HepG2 (cell line): ENCODE measurements around the gene ZMYND8. TPM values are rescaled to one million over a fixed set of nuclear protein-coding genes. Genes with fewer than 3 reads are reported as not detected.
A peak's percentile ranks its signal among the peaks of the same experiment; 100 is the strongest.

Experiments
- ATAC-seq: fragments of 200-7000 bp; cut with Tn5 transposase; 3 replicates; pipeline ENCODE4 v1.9.1; 2020; ENCODE audit warnings: mild to moderate bottlenecking, moderate library complexity
- BruUV-seq: library from RNA; stranded (reverse); fragments of 400-500 nt; replicated peaks from 2 replicates; lab custom pipeline; 2021; lab: Mats Ljungman, UMichigan
- CTCF ChIA-PET: fragments of 300-600 bp; formaldehyde crosslinking; extraction: SDS; loops from one replicate; lab custom pipeline; 2021; ENCODE audit warnings: low total read pairs, inconsistent platforms, low intra/inter-chr PET ratio; lab: Yijun Ruan, JAX
- POLR2A ChIA-PET: fragments of 350-600 bp; sonication (Branson Sonifier 250); formaldehyde crosslinking; loops from one replicate; lab custom pipeline; 2020; ENCODE audit warnings: antibody characterized with exemption, inconsistent platforms; lab: Yijun Ruan, JAX
- DNase-seq: peaks from one replicate; pipeline ENCODE4 v3.0.0-alpha.2; 2015; ENCODE audit warnings: low spot score
- FAIRE-seq: peaks from 3 replicates; lab custom pipeline; 2011; peaks lifted over from hg19 to GRCh38; lab: Jason Lieb, UNC
- H2AFZ ChIP-seq: one replicate; pipeline ENCODE4 v1.6.1; 2011; ENCODE audit warnings: low read length, inconsistent platforms
- H3K27ac ChIP-seq: fragments of 300-600 bp; 3 replicates; pipeline ENCODE4 v1.8.0; 2011; ENCODE audit warnings: mixed run types, mild to moderate bottlenecking, mixed read lengths, low read length, inconsistent platforms; ENCODE audit not compliant: insufficient read depth; ENCODE audit errors: extremely low read length
- H3K27me3 ChIP-seq, 2 experiments: fragments of 200-600 bp in 1 of 2; 2 replicates in 1 of 2; 3 replicates in 1 of 2; pipeline versions ENCODE4 v1.6.0 to v1.8.0; 2011; ENCODE audit warnings: low read length in 2 of 2, mild to moderate bottlenecking in 2 of 2, moderate library complexity in 2 of 2, inconsistent platforms in 1 of 2; ENCODE audit not compliant: insufficient read depth in 2 of 2, control insufficient read depth in 1 of 2
- H3K36me3 ChIP-seq, 2 experiments: fragments of 200-600 bp in 1 of 2; replicated peaks in 1 of 2; 2 replicates in 1 of 2; 3 replicates in 1 of 2; pipeline versions ENCODE4 v1.5.1 to v1.8.0; 2011; ENCODE audit warnings: low read length in 2 of 2, inconsistent platforms in 1 of 2; ENCODE audit not compliant: insufficient read depth in 2 of 2, control insufficient read depth in 1 of 2
- H3K4me1 ChIP-seq: 2 replicates; pipeline ENCODE4 v1.5.1; 2012; ENCODE audit warnings: low read length, inconsistent platforms; ENCODE audit not compliant: insufficient read depth
- H3K4me2 ChIP-seq: 2 replicates; pipeline ENCODE4 v1.6.0; 2011; ENCODE audit warnings: low read depth, low read length, inconsistent platforms
- H3K4me3 ChIP-seq, 3 experiments: fragments of 200-600 bp in 1 of 3; sonication (generic), shearing (Covaris generic) in 1 of 3; replicated peaks in 1 of 3; 2 replicates each; pipeline ENCODE4 v1.5.1; 2011 to 2016; ENCODE audit warnings: low read length in 3 of 3, inconsistent platforms in 2 of 3, low read depth in 2 of 3, mild to moderate bottlenecking in 2 of 3, control low read depth in 1 of 3, mixed read lengths in 1 of 3; ENCODE audit not compliant: insufficient read depth in 1 of 3
- H3K79me2 ChIP-seq: one replicate; pipeline ENCODE4 v1.6.1; 2011; ENCODE audit warnings: low read length, inconsistent platforms; ENCODE audit not compliant: insufficient read depth
- H3K9ac ChIP-seq: 2 replicates; pipeline ENCODE4 v1.6.0; 2011; ENCODE audit warnings: mild to moderate bottlenecking, low read depth, low read length, inconsistent platforms; ENCODE audit not compliant: insufficient read depth
- H3K9me3 ChIP-seq: 2 replicates; pipeline ENCODE4 v1.5.1; 2012; ENCODE audit warnings: mild to moderate bottlenecking, low read length
- H4K20me1 ChIP-seq: 2 replicates; pipeline ENCODE4 v1.6.0; 2011; ENCODE audit warnings: inconsistent platforms, mild to moderate bottlenecking, low read length, moderate library complexity; ENCODE audit not compliant: insufficient read depth
- AGO2 ChIP-seq: fragments of 200-400 bp; formaldehyde crosslinking; optimal IDR thresholded peaks from 2 replicates; pipeline ENCODE3; 2017; ENCODE audit warnings: mild to moderate bottlenecking, low read depth, low read length, moderate library complexity
- ESRRA ChIP-seq: sonication (generic); formaldehyde crosslinking; IDR thresholded peaks from 2 replicates; pipeline ENCODE4 v1.5.1; 2020; ENCODE audit warnings: mild to moderate bottlenecking, low read depth, missing genetic modification reagents
- GZF1 ChIP-seq: sonication (generic); formaldehyde crosslinking; IDR thresholded peaks from 2 replicates; pipeline ENCODE4 v1.5.1; 2020; ENCODE audit warnings: mild to moderate bottlenecking, missing genetic modification reagents
- HNRNPLL ChIP-seq: fragments of 200-400 bp; formaldehyde crosslinking; IDR thresholded peaks from 2 replicates; pipeline ENCODE4 v1.6.1; 2017; ENCODE audit warnings: mild to moderate bottlenecking, low read depth, low read length; ENCODE audit not compliant: poor library complexity, severe bottlenecking
- HOXA3 ChIP-seq: sonication (generic); formaldehyde crosslinking; IDR thresholded peaks from 2 replicates; pipeline ENCODE4 v1.5.0; 2020; ENCODE audit warnings: missing genetic modification reagents
- MAFG ChIP-seq: sonication (generic); formaldehyde crosslinking; IDR thresholded peaks from 2 replicates; pipeline ENCODE4 v1.5.1; 2020; ENCODE audit warnings: mild to moderate bottlenecking, missing genetic modification reagents
- RAD21 ChIP-seq: fragments of 450-650 bp; formaldehyde crosslinking; IDR thresholded peaks from 2 replicates; pipeline ENCODE4 v1.5.0; 2020; ENCODE audit warnings: mild to moderate bottlenecking
- SKIL ChIP-seq: sonication (generic); formaldehyde crosslinking; IDR thresholded peaks from 2 replicates; pipeline ENCODE4 v1.8.0; 2022; ENCODE audit warnings: missing genetic modification reagents, mild to moderate bottlenecking, moderate library complexity, borderline replicate concordance
- SNAPC4 ChIP-seq: sonication (generic); formaldehyde crosslinking; IDR thresholded peaks from 2 replicates; pipeline ENCODE4 v1.4.0; 2020; ENCODE audit warnings: mild to moderate bottlenecking, missing genetic modification reagents
- ZBTB33 ChIP-seq: sonication (generic); formaldehyde crosslinking; IDR thresholded peaks from 2 replicates; pipeline ENCODE4 v1.4.0; 2020; ENCODE audit warnings: missing genetic modification reagents
- ZNF12 ChIP-seq: sonication (generic); formaldehyde crosslinking; IDR thresholded peaks from 2 replicates; pipeline ENCODE4 v1.5.0; 2020; ENCODE audit warnings: missing genetic modification reagents
- ZNF230 ChIP-seq: sonication (generic); formaldehyde crosslinking; IDR thresholded peaks from 2 replicates; pipeline ENCODE4 v1.4.0; 2020; ENCODE audit warnings: mild to moderate bottlenecking, missing genetic modification reagents
- ZNF550 ChIP-seq: sonication (generic); formaldehyde crosslinking; IDR thresholded peaks from 2 replicates; pipeline ENCODE4 v1.4.0; 2020; ENCODE audit warnings: mild to moderate bottlenecking, missing genetic modification reagents, borderline replicate concordance
- ZSCAN29 ChIP-seq: sonication (generic); formaldehyde crosslinking; conservative IDR thresholded peaks from 2 replicates; pipeline ENCODE4 v1.4.0; 2020; ENCODE audit warnings: mild to moderate bottlenecking, missing genetic modification reagents
- whole genome bisulfite sequencing: methylation state at CpG from one replicate; pipeline ENCODE4 v1.1.6; 2017; ENCODE audit warnings: low lambda C conversion rate; 5-methylcytosine and 5-hydroxymethylcytosine counted together
- in situ Hi-C: cut with HindIII; loops from 2 replicates; pipeline ENCODE4 v1.10.0; 2017; ENCODE audit warnings: low pct_unique_long_range_greater_than_20kb; ENCODE audit not compliant: extremely low pct_ligation_motif_present
- intact Hi-C: fragments of 100-400 bp; cut with micrococcal nuclease; formaldehyde crosslinking; loops from one replicate; pipeline ENCODE4 v1.10.0; 2022; ENCODE audit not compliant: unreplicated experiment
- polyA plus RNA-seq, 8 experiments: library from polyadenylated mRNA; depleted of rRNA in 3 of 8; stranded (reverse) in 7 of 8; unstranded in 1 of 8; fragments of >200 nt; fragmentation: Illumina TruSeq in 4 of 8; extraction: Trizol in 4 of 8; gene quantifications; 2 replicates each; pipeline versions ENCODE4 v1.2.1 to v1.2.3, GENCODE V29; 2011 to 2016; ENCODE audit warnings: low read depth in 4 of 8, missing spikeins in 1 of 8, mixed read lengths in 1 of 8; ENCODE audit not compliant: insufficient read depth in 1 of 8
- total RNA-seq, 5 experiments: library from RNA; depleted of rRNA; stranded (reverse); fragments of >200 nt; fragmentation: Illumina TruSeq; extraction: Trizol; gene quantifications; 2 replicates each; pipeline ENCODE4 v1.2.3, GENCODE V29; 2016; ENCODE audit warnings: low read depth in 1 of 5

Gene ZMYND8
- total and polyA plus RNA-seq, 2 of the 13 experiments (the other 11 are each of a cell fraction or from before 2014, with no cell fraction given): 53.9 to 84.7 TPM

GRCh38 chr20:47224857-47225256, 131.6 kb downstream of the ZMYND8 start (continued):
- no peak for TF ChIP-seq ZNF12 (CRISPR knock-in tag)
- no peak for TF ChIP-seq ZNF230 (CRISPR knock-in tag)
- no peak for TF ChIP-seq MAFG
- no peak for TF ChIP-seq ZSCAN29 (CRISPR knock-in tag)
- no peak for TF ChIP-seq SNAPC4

GRCh38 chr20:47224300-47224791, 132.2 kb downstream of the ZMYND8 start:
- intact Hi-C loops: no loop called here
- H3K27ac ChIP-seq: peak overlapping the region; percentile 27
- H3K9ac ChIP-seq: no peak overlapping the region
- peaks cover 25% of the 10 kb centered on the region for H3K4me1 ChIP-seq
- ChIA-PET CTCF (no interaction called here), POLR2A (interaction anchor here (1.0 kb wide), 1 partner anchor 9 kb away, joined by 4 read pairs; no protein-coding TSS in a partner anchor)
- no peak overlapping the region for H2AFZ ChIP-seq
- H3K36me3 ChIP-seq: peaks cover 65 to 88% of the 10 kb centered on the region in 2 experiments
- FAIRE-seq (no peak), ATAC-seq (peak; percentile 35), DNase-seq (no peak)
- in situ Hi-C loops: no loop called here
- H4K20me1 ChIP-seq: peaks cover 14% of the 10 kb centered on the region; the same call in 1 of the 2 replicates
- H3K4me3 ChIP-seq: no peak overlapping the region
- H3K79me2 ChIP-seq: peaks cover 3% of the 10 kb centered on the region
- WGBS: 97% methylated on average over 11 of the region's 11 CpGs
- H3K27me3 ChIP-seq: no peaks in the 10 kb centered on the region
- no peaks in the 10 kb centered on the region for H3K9me3 ChIP-seq
- H3K4me2 ChIP-seq: no peak overlapping the region
- no TSS peak for BruUV-seq
- 0 out of 2 replicates have a peak, but pooled peaks have one; percentile 53 for TF ChIP-seq ZNF550 (CRISPR knock-in tag)
- peak; percentile 34; the same call in 1 of the 2 replicates for TF ChIP-seq HOXA3 (CRISPR knock-in tag)
- TF ChIP-seq HNRNPLL: no peak
- TF ChIP-seq GZF1 (CRISPR knock-in tag): no peak
- TF ChIP-seq SKIL (CRISPR knock-in tag): 0 out of 2 replicates have a peak, but pooled peaks have one; percentile 14
- TF ChIP-seq RAD21 (CRISPR knock-in tag): peak; percentile 15; the same call in 1 of the 2 replicates
- TF ChIP-seq AGO2: peak; percentile 98
- TF ChIP-seq ZBTB33: peak; percentile 21; the same call in 1 of the 2 replicates
- no peak for TF ChIP-seq ESRRA
